HG03439 (cell line): ENCODE measurements around the gene EREG.

ENCODE experiments used
- ATAC-seq: cut with Tn5 transposase; IDR thresholded peaks from one replicate; pipeline ENCODE4 v1.9.1; 2021; ENCODE audit warnings: mild to moderate bottlenecking, moderate library complexity; ENCODE audit not compliant: unreplicated experiment

Gene EREG

GRCh38 chr4:74418063-74418670 is 53.2 kb downstream of the EREG start:
- ATAC-seq = no peak

- no peak for ATAC-seq
These were observed 55.9 kb downstream of the EREG start for GRCh38 chr4:74420863-74421262.

GRCh38 chr4:74423104-74423503 is 58.2 kb downstream of the EREG start:
- ATAC-seq = no peak

GRCh38 chr4:74424111-74424510 is 59.2 kb downstream of the EREG start:
- ATAC-seq = no peak

GRCh38 chr4:74426101-74426500 is 61.2 kb downstream of the EREG start:
- ATAC-seq = no peak

- no peak for ATAC-seq
These were observed 63.3 kb downstream of the EREG start for GRCh38 chr4:74428276-74428675.

- ATAC-seq = peak; percentile 48
These were observed 66.3 kb downstream of the EREG start for GRCh38 chr4:74431113-74431826.

- no peak for ATAC-seq
These were observed 68.1 kb downstream of the EREG start for GRCh38 chr4:74433043-74433442.

- no peak for ATAC-seq
These were observed 68.7 kb downstream of the EREG start for GRCh38 chr4:74433541-74434172.

GRCh38 chr4:74435296-74435695 is 70.4 kb downstream of the EREG start:
- ATAC-seq = no peak

GRCh38 chr4:74437866-74438265 is 72.9 kb downstream of the EREG start:
- no peak for ATAC-seq
